ENCODE results near the gene APOBEC3B.

GRCh38 chr22:39003165-39003638, 21.1 kb downstream of the APOBEC3B start:
- TF ChIP-seq RAD21 (conservative IDR thresholded peaks at IDR 0.05) = peak; percentile 53
- peak; percentile 63 for TF ChIP-seq CTCF (IDR thresholded peaks at IDR 0.05; ENCODE audit: poor library complexity, severe bottlenecking)
- no peak for TF ChIP-seq EZH2 (IDR thresholded peaks at IDR 0.05; ENCODE audit: borderline replicate concordance, insufficient read depth, low read length, poor library complexity, severe bottlenecking)
- TF ChIP-seq POLR2AphosphoS5 (IDR thresholded peaks at IDR 0.05) = no peak
- no peak for TF ChIP-seq EP300 (conservative IDR thresholded peaks at IDR 0.05; ENCODE audit: poor library complexity, severe bottlenecking)

Measured in neural cell (in vitro differentiated cells).